NCI-H2029 treated with DMSO at 0.1 percent for 48 hours (cell line): ENCODE measurements around the gene KIRREL3.

Experiments used
- DNase-seq: peaks from one replicate; lab custom pipeline; 2025; lab: John Stamatoyannopoulos, UW

The KIRREL3 gene

GRCh38 chr11:126914941-126915340, 85.6 kb downstream of the KIRREL3 start:
- DNase-seq = no peak

DNA sequence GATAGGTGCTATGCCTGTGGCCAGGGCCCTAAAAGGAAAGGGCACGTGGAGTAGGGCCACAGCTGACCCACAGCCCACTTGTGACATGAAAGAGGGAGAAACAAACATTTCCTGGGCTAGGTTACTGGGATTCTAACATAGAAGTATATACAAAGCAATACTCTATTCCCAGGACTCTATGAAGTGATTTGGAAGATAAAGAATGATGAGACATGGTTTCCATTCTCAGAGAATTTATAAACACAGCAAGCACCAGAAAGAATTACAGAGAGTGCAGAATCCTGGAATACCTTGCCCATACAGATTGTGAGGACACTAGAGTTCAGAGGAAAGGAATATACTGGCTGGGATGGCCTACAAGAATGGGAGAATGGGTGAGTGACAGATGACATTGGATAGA, 86.4 kb downstream of the KIRREL3 start:
- DNase-seq = no peak

GRCh38 chr11:126904520-126904919, 96.0 kb downstream of the KIRREL3 start:
- no peak for DNase-seq

- no peak for DNase-seq
Observed at GRCh38 chr11:126901783-126902182, 98.8 kb downstream of the KIRREL3 start.

DNA sequence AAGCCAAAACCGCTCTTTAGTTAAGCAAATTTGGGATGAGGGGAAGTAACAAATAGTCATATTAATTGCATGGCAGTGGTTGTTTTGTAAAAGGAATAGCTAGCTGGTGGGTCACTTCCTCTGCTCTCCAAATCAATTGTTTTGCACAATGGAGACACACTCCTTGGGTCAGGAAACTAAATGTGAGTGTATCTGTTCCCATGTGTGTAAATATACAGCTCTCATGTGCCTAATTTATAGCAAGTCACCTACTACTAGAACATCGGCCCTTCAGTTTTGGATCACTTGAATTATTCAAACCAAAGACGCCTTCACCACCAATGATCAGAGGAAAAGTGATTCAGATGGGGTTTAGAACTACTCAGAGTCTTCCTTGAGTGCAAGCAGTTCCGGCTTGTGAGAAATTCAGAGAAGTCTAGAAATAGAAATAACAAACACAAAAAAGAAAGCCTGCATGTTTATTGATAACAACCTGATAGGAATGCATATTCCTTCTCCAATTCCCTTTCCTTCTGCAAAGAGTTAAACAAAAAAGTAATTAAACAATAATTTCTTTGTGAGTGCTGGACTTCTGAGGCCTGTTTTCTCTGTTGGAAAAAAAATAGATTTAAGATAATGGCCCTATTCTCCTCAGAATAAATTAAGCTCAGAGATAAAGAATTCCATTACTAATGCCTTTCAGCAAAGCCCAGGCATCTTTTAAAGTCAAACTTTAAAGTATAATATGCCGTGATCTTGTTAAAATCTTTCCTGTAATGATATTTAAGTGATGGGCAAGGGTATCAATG, 100.4 kb downstream of the KIRREL3 start:
- DNase-seq = no peak

GRCh38 chr11:126898802-126899201, 101.8 kb downstream of the KIRREL3 start:
- DNase-seq = no peak

GRCh38 chr11:126897430-126897829, 103.1 kb downstream of the KIRREL3 start:
- DNase-seq = no peak

GRCh38 chr11:126896025-126896424, 104.5 kb downstream of the KIRREL3 start:
- DNase-seq = no peak

- no peak for DNase-seq
Observed at GRCh38 chr11:126893796-126894195, 106.8 kb downstream of the KIRREL3 start.

GRCh38 chr11:126892756-126893155, 107.8 kb downstream of the KIRREL3 start:
- no peak for DNase-seq

DNA sequence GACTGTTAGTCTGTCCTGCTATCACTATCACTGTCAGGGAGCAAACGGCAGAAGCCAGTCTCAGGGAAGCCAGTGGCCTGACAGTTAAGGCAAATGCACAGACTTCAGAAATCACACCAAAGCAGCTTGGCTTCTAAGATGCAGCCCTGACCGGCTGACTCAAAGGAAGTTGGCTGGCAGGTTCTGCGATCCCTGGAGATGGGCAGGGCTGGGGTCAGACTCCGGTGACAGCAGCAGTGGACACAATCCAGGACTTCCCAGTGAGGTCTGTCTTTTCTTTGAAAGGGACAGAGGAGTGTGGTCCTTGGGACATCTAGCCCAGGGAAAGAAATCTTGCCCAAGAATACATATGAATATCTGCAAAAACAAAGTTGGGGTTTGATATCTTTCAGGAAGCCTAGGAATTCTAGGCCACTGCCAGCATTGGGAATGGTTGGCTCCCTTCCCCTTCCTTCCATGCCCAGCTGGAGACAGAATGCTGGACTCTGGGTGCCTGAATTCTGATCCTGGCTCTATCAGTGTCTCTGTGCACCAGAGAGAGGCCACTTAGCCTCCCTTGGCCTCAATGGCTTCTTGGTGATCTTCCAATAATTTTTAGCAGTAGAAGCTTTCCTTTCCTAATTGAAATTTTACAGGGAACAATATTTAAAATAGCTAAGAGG, 108.9 kb downstream of the KIRREL3 start:
- DNase-seq = no peak

GRCh38 chr11:126890561-126890960, 110.0 kb downstream of the KIRREL3 start:
- DNase-seq = no peak

GRCh38 chr11:126888115-126888712, 112.4 kb downstream of the KIRREL3 start:
- DNase-seq = no peak

- no peak for DNase-seq
Observed at GRCh38 chr11:126886636-126887035, 113.9 kb downstream of the KIRREL3 start.

DNA sequence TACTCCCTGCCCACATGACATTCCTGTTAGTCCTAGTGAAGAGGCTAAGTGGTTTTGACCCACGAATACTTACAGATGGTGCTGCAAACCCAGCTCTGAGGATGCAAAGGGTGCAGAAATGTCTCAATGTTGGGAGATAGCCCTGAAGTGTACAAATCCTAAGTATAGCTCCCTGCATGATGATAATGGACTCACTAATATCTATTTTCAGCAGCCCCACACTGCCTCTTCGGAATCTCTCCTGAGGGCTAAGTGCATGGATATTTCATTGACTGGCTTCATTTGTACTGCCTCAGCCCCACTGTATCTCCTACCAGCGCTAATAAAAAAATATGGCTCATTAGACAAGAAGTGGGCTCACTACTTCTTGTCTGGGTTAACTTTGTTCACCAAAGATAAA, 114.5 kb downstream of the KIRREL3 start:
- DNase-seq = no peak

DNA sequence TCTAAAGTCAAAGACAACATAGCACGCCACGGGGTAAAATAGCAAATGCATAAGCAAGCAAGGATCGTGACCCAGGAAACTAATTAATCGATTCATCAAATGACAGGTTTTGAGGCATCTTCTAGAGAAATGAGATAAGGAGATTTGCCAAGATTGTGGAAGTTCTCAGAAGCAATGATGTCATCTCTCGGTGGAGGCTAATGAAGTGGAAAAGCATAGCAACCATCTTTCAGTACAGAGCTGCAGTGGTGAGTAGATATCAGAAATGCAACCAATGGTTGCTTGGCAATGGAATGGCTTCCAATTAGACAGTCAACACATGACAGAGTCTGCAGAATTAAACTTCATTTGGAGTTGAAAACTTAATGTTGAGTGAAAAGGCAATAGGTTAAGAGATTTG, 116.0 kb downstream of the KIRREL3 start:
- no peak for DNase-seq

DNA sequence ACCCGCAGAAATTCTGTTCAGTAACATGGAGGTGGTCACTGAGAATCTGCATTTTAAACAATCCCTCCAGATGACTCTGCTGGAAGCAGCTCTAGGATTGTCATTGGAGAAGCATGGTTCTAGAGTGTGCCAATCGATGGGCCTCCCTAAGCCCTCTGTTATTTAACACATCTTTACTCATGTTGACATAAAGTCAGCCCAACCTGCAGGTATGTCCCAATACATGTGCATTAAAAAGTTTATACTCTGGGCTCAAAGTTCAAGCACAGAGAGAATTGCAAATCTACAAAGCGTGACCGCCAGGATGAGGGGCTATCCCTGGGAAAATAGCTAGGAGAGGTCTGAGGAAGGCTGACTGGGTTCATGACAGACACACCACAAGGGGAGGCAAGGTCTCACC, 116.4 kb downstream of the KIRREL3 start:
- no peak for DNase-seq

DNA sequence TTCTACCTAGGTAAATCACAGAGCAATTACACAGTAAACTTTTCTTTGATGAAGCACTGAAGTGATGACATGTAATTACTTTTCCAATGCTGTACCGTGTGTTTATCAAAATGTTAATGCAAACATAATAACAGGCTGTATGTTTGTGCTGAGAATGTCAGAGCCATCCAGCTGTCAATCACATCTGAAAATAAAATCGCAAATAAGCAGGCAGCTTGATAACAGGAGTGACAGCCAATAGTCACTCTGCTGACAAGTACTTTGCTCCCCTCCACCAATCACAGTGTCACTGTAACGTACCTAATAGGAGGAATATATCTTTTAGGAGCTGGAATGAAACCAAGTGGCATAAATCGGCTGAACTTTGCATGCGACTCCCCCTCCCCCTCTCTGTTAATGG, 119.7 kb downstream of the KIRREL3 start:
- no peak for DNase-seq

- DNase-seq = no peak
Observed at GRCh38 chr11:126879516-126879915, 121.1 kb downstream of the KIRREL3 start.

- no peak for DNase-seq
Observed at GRCh38 chr11:126878913-126879482, 121.6 kb downstream of the KIRREL3 start.

GRCh38 chr11:126874831-126875230, 125.7 kb downstream of the KIRREL3 start:
- DNase-seq = no peak

GRCh38 chr11:126874276-126874675, 126.3 kb downstream of the KIRREL3 start:
- no peak for DNase-seq

DNA sequence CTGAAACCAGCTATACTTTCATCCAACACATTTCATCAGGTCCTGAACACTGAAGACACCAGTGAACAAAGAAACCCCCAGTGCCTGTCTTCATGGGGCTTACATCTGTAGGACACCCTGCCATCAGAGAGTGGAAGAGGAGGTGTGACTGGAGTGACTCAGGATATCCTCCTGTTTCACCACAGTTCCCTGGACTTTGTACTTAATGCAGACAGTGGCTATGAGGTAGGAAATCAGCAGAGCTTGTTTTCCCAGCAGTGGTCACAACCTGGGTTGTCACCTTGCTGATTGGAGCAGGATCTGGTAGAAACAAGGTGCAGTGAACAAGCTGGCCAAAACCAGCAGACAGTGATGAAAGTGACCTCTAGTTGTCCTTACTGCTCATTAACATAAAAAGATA, 128.8 kb downstream of the KIRREL3 start:
- DNase-seq = no peak
